Ishikawa (cell line): ENCODE data around the gene APOL5.

Source experiments
- FOXM1 ChIP-seq: IDR thresholded peaks from 2 replicates; pipeline ENCODE4 v1.6.1; 2012; ENCODE audit warnings: low read depth, borderline replicate concordance
- TAF1 ChIP-seq: IDR thresholded peaks from 2 replicates; pipeline ENCODE4 v1.6.1; 2012; ENCODE audit warnings: low read depth, mild to moderate bottlenecking

- TF ChIP-seq FOXM1 (no peak), TAF1 (no peak)
These were observed 38.8 kb upstream of the APOL5 start for GRCh38 chr22:35678836-35679235.
